ENCODE measurements around the gene TAF13.

Gene TAF13

GRCh38 chr1:109080441-109081082, 4.8 kb upstream of the TAF13 start:
- Histone ChIP-seq H3K4me3 (ENCODE audit: insufficient read depth, low read depth, low read length, poor library complexity, severe bottlenecking) (no peak overlapping the region), H3K4me1 (ENCODE audit: control insufficient read depth, insufficient read depth, low read length, poor library complexity, severe bottlenecking) (no peaks in the 10 kb centered on the region), H3K27ac (ENCODE audit: insufficient read depth, low read length, poor library complexity, severe bottlenecking) (no peak overlapping the region), H3K36me3 (ENCODE audit: control insufficient read depth, insufficient read depth, low read length) (no peaks in the 10 kb centered on the region), H3K27me3 (replicated peaks; ENCODE audit: control insufficient read depth, insufficient read depth, low read length, poor library complexity, severe bottlenecking) (no peaks in the 10 kb centered on the region), H3K9me3 (ENCODE audit: control insufficient read depth, low read length) (no peaks in the 10 kb centered on the region)
- no peak for DNase-seq

GRCh38 chr1:109079240-109079622, 3.4 kb upstream of the TAF13 start:
- no peak overlapping the region for H3K27ac ChIP-seq (ENCODE audit: insufficient read depth, low read length, poor library complexity, severe bottlenecking)
- DNase-seq, result no peak
- no peaks in the 10 kb centered on the region for H3K36me3 ChIP-seq (ENCODE audit: control insufficient read depth, insufficient read depth, low read length)
- H3K4me3 ChIP-seq (ENCODE audit: insufficient read depth, low read depth, low read length, poor library complexity, severe bottlenecking), result no peak overlapping the region
- H3K27me3 ChIP-seq (replicated peaks; ENCODE audit: control insufficient read depth, insufficient read depth, low read length, poor library complexity, severe bottlenecking), result no peaks in the 10 kb centered on the region
- H3K9me3 ChIP-seq (ENCODE audit: control insufficient read depth, low read length), result no peaks in the 10 kb centered on the region
- H3K4me1 ChIP-seq (ENCODE audit: control insufficient read depth, insufficient read depth, low read length, poor library complexity, severe bottlenecking), result peaks cover 6% of the 10 kb centered on the region

- Histone ChIP-seq H3K9me3 (ENCODE audit: control insufficient read depth, low read length) (no peaks in the 10 kb centered on the region), H3K27ac (ENCODE audit: insufficient read depth, low read length, poor library complexity, severe bottlenecking) (no peak overlapping the region), H3K4me3 (ENCODE audit: insufficient read depth, low read depth, low read length, poor library complexity, severe bottlenecking) (no peak overlapping the region), H3K27me3 (replicated peaks; ENCODE audit: control insufficient read depth, insufficient read depth, low read length, poor library complexity, severe bottlenecking) (no peaks in the 10 kb centered on the region), H3K4me1 (ENCODE audit: control insufficient read depth, insufficient read depth, low read length, poor library complexity, severe bottlenecking) (peaks cover 6% of the 10 kb centered on the region), H3K36me3 (ENCODE audit: control insufficient read depth, insufficient read depth, low read length) (no peaks in the 10 kb centered on the region)
- DNase-seq, result no peak
Measured at GRCh38 chr1:109078317-109078716, 2.5 kb upstream of the TAF13 start.

- no peaks in the 10 kb centered on the region for H3K4me1 ChIP-seq (ENCODE audit: control insufficient read depth, insufficient read depth, low read length, poor library complexity, severe bottlenecking)
- no peak overlapping the region for H3K4me3 ChIP-seq (ENCODE audit: insufficient read depth, low read depth, low read length, poor library complexity, severe bottlenecking)
- DNase-seq, result no peak
- no peaks in the 10 kb centered on the region for H3K27me3 ChIP-seq (replicated peaks; ENCODE audit: control insufficient read depth, insufficient read depth, low read length, poor library complexity, severe bottlenecking)
- H3K27ac ChIP-seq (ENCODE audit: insufficient read depth, low read length, poor library complexity, severe bottlenecking), result no peak overlapping the region
- no peaks in the 10 kb centered on the region for H3K9me3 ChIP-seq (ENCODE audit: control insufficient read depth, low read length)
- peaks cover 12% of the 10 kb centered on the region for H3K36me3 ChIP-seq (ENCODE audit: control insufficient read depth, insufficient read depth, low read length)
Measured at GRCh38 chr1:109069294-109069693, 6.5 kb downstream of the TAF13 start.

GRCh38 chr1:109067883-109068282, 7.9 kb downstream of the TAF13 start:
- H3K9me3 ChIP-seq (ENCODE audit: control insufficient read depth, low read length), result no peaks in the 10 kb centered on the region
- no peak overlapping the region for H3K27ac ChIP-seq (ENCODE audit: insufficient read depth, low read length, poor library complexity, severe bottlenecking)
- H3K4me1 ChIP-seq (ENCODE audit: control insufficient read depth, insufficient read depth, low read length, poor library complexity, severe bottlenecking), result no peaks in the 10 kb centered on the region
- H3K36me3 ChIP-seq (ENCODE audit: control insufficient read depth, insufficient read depth, low read length), result peaks cover 15% of the 10 kb centered on the region
- DNase-seq, result no peak
- H3K27me3 ChIP-seq (replicated peaks; ENCODE audit: control insufficient read depth, insufficient read depth, low read length, poor library complexity, severe bottlenecking), result no peaks in the 10 kb centered on the region
- no peak overlapping the region for H3K4me3 ChIP-seq (ENCODE audit: insufficient read depth, low read depth, low read length, poor library complexity, severe bottlenecking)

GRCh38 chr1:109065137-109065536, 10.7 kb downstream of the TAF13 start:
- H3K4me3 ChIP-seq (ENCODE audit: insufficient read depth, low read depth, low read length, poor library complexity, severe bottlenecking), result no peak overlapping the region
- no peaks in the 10 kb centered on the region for H3K27me3 ChIP-seq (replicated peaks; ENCODE audit: control insufficient read depth, insufficient read depth, low read length, poor library complexity, severe bottlenecking)
- no peaks in the 10 kb centered on the region for H3K9me3 ChIP-seq (ENCODE audit: control insufficient read depth, low read length)
- H3K27ac ChIP-seq (ENCODE audit: insufficient read depth, low read length, poor library complexity, severe bottlenecking), result no peak overlapping the region
- peaks cover 15% of the 10 kb centered on the region for H3K36me3 ChIP-seq (ENCODE audit: control insufficient read depth, insufficient read depth, low read length)
- no peak for DNase-seq
- no peaks in the 10 kb centered on the region for H3K4me1 ChIP-seq (ENCODE audit: control insufficient read depth, insufficient read depth, low read length, poor library complexity, severe bottlenecking)

GRCh38 chr1:109061183-109061582, 14.6 kb downstream of the TAF13 start:
- H3K4me3 ChIP-seq (ENCODE audit: insufficient read depth, low read depth, low read length, poor library complexity, severe bottlenecking), result no peak overlapping the region
- H3K27ac ChIP-seq (ENCODE audit: insufficient read depth, low read length, poor library complexity, severe bottlenecking), result no peak overlapping the region
- peaks cover 7% of the 10 kb centered on the region for H3K36me3 ChIP-seq (ENCODE audit: control insufficient read depth, insufficient read depth, low read length)
- no peaks in the 10 kb centered on the region for H3K4me1 ChIP-seq (ENCODE audit: control insufficient read depth, insufficient read depth, low read length, poor library complexity, severe bottlenecking)
- no peaks in the 10 kb centered on the region for H3K9me3 ChIP-seq (ENCODE audit: control insufficient read depth, low read length)
- DNase-seq, result no peak
- no peaks in the 10 kb centered on the region for H3K27me3 ChIP-seq (replicated peaks; ENCODE audit: control insufficient read depth, insufficient read depth, low read length, poor library complexity, severe bottlenecking)

- no peak overlapping the region for H3K27ac ChIP-seq (ENCODE audit: insufficient read depth, low read length, poor library complexity, severe bottlenecking)
- no peaks in the 10 kb centered on the region for H3K4me1 ChIP-seq (ENCODE audit: control insufficient read depth, insufficient read depth, low read length, poor library complexity, severe bottlenecking)
- H3K27me3 ChIP-seq (replicated peaks; ENCODE audit: control insufficient read depth, insufficient read depth, low read length, poor library complexity, severe bottlenecking), result no peaks in the 10 kb centered on the region
- H3K9me3 ChIP-seq (ENCODE audit: control insufficient read depth, low read length), result no peaks in the 10 kb centered on the region
- no peak for DNase-seq
- H3K36me3 ChIP-seq (ENCODE audit: control insufficient read depth, insufficient read depth, low read length), result peaks cover 4% of the 10 kb centered on the region
- no peak overlapping the region for H3K4me3 ChIP-seq (ENCODE audit: insufficient read depth, low read depth, low read length, poor library complexity, severe bottlenecking)
Measured at GRCh38 chr1:109060707-109061106, 15.1 kb downstream of the TAF13 start.

GRCh38 chr1:109059026-109059425, 16.8 kb downstream of the TAF13 start:
- Histone ChIP-seq H3K9me3 (ENCODE audit: control insufficient read depth, low read length) (no peaks in the 10 kb centered on the region), H3K27me3 (replicated peaks; ENCODE audit: control insufficient read depth, insufficient read depth, low read length, poor library complexity, severe bottlenecking) (no peaks in the 10 kb centered on the region), H3K27ac (ENCODE audit: insufficient read depth, low read length, poor library complexity, severe bottlenecking) (no peak overlapping the region), H3K4me3 (ENCODE audit: insufficient read depth, low read depth, low read length, poor library complexity, severe bottlenecking) (no peak overlapping the region), H3K4me1 (ENCODE audit: control insufficient read depth, insufficient read depth, low read length, poor library complexity, severe bottlenecking) (no peaks in the 10 kb centered on the region), H3K36me3 (ENCODE audit: control insufficient read depth, insufficient read depth, low read length) (peaks cover 4% of the 10 kb centered on the region)
- no peak for DNase-seq

- Histone ChIP-seq H3K4me3 (ENCODE audit: insufficient read depth, low read depth, low read length, poor library complexity, severe bottlenecking) (no peak overlapping the region), H3K27me3 (replicated peaks; ENCODE audit: control insufficient read depth, insufficient read depth, low read length, poor library complexity, severe bottlenecking) (no peaks in the 10 kb centered on the region), H3K4me1 (ENCODE audit: control insufficient read depth, insufficient read depth, low read length, poor library complexity, severe bottlenecking) (no peaks in the 10 kb centered on the region), H3K27ac (ENCODE audit: insufficient read depth, low read length, poor library complexity, severe bottlenecking) (no peak overlapping the region), H3K9me3 (ENCODE audit: control insufficient read depth, low read length) (no peaks in the 10 kb centered on the region), H3K36me3 (ENCODE audit: control insufficient read depth, insufficient read depth, low read length) (no peaks in the 10 kb centered on the region)
- DNase-seq, result no peak
Measured at GRCh38 chr1:109056064-109056463, 19.7 kb downstream of the TAF13 start.
